ENCODE results near the gene RAB3C. TPM values are rescaled to one million over a fixed set of nuclear protein-coding genes. Genes with fewer than 3 reads are reported as not detected.

The RAB3C gene
- total RNA-seq, 1 donor from 2014 or later: 3.0 TPM

GRCh38 chr5:58875599-58875998, 292.7 kb downstream of the RAB3C start:
- Histone ChIP-seq H3K4me3 (no peak overlapping the region), H3K9me3 (no peaks in the 10 kb centered on the region)

DNA sequence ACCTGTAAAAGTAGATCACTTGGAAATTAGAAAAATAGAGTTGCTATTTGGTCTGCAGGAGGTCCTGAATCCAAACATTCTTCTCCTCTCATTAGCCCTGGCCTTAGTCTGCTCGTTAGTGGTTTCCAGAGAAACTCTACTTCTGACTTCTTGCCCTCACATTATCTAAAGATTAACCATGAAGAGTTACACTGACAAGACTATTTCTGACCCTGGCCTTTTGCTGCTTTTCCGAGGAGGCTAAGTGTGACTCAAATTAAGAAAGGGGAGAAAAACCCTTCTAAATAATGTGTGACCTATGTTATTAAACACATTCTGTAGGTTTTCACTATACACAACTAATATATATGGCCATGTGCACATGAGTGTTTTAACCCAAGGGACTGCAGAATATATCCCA, 302.4 kb downstream of the RAB3C start:
- intact Hi-C loops (cut with DNase I): loop anchor here (5.0 to 10.0 kb wide), 2 partner anchors 150 to 497 kb away; no protein-coding TSS in a partner anchor
- Histone ChIP-seq H3K9me3 (no peaks in the 10 kb centered on the region), H3K27me3 (no peaks in the 10 kb centered on the region), H3K4me3 (no peak overlapping the region), H3K36me3 (no peaks in the 10 kb centered on the region), H3K4me1 (peaks cover 0 to 6% of the 10 kb centered on the region in 2 donors), H3K27ac (no peak overlapping the region)
- no peak for DNase-seq (ENCODE audit: low spot score in 2 of 2)
- TF ChIP-seq CTCF (IDR thresholded peaks at IDR 0.05): no peak

More at GRCh38 chr5:58875599-58875998, 292.7 kb downstream of the RAB3C start:
- Histone ChIP-seq H3K4me1 (no peaks in the 10 kb centered on the region), H3K27ac (no peak overlapping the region), H3K27me3 (no peaks in the 10 kb centered on the region), H3K36me3 (no peaks in the 10 kb centered on the region)
- no peak for TF ChIP-seq CTCF (IDR thresholded peaks at IDR 0.05)
- intact Hi-C loops (cut with DNase I): no loop called here
- DNase-seq (ENCODE audit: low spot score in 2 of 2): no peak

- peak overlapping the region; percentile 61 to 75 for H3K27ac ChIP-seq
- H3K27me3 ChIP-seq: no peaks in the 10 kb centered on the region
- peaks cover 0 to 7% of the 10 kb centered on the region in 2 donors for H3K4me1 ChIP-seq
- TF ChIP-seq CTCF (IDR thresholded peaks at IDR 0.05): peak; percentile 81 to 96 (median 84)
- DNase-seq (ENCODE audit: low spot score in 2 of 2): peak in 1 of 2 donors; percentile 82
- H3K9me3 ChIP-seq: no peaks in the 10 kb centered on the region
- intact Hi-C loops (cut with DNase I): loop anchor here (2.0 to 10.0 kb wide), 4 partner anchors 120 to 496 kb away; no protein-coding TSS in a partner anchor
- H3K36me3 ChIP-seq: no peaks in the 10 kb centered on the region
- no peak overlapping the region for H3K4me3 ChIP-seq
These were observed 303.7 kb downstream of the RAB3C start for GRCh38 chr5:58886315-58887207.

DNA sequence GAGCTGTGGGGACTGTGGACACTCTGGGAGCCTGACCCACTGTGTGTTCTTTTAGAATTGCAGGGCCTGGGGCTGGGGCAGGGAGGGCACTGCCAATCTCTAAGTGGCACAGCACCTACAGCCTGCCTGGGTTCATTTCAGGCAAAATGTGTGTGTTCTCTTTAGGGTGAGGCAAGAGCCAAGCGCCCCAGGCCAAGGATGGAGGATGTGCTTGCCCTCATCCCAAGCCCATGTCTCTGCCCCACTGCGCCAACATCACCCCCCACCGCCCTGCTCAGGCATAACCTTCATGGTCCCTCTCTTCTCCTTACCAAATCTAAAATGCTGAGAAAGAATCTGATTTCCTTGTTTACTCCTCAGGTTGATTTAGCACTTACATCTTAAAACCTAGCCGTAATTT, 304.4 kb downstream of the RAB3C start:
- no peak for TF ChIP-seq CTCF (IDR thresholded peaks at IDR 0.05)
- DNase-seq (ENCODE audit: low spot score in 2 of 2): no peak
- Histone ChIP-seq H3K9me3 (no peaks in the 10 kb centered on the region), H3K27ac (peak overlapping the region; percentile 61 to 75), H3K27me3 (no peaks in the 10 kb centered on the region), H3K4me3 (no peak overlapping the region), H3K36me3 (no peaks in the 10 kb centered on the region), H3K4me1 (peaks cover 0 to 11% of the 10 kb centered on the region in 2 donors)
- intact Hi-C loops (cut with DNase I): loop anchor here (2.0 to 10.0 kb wide), 4 partner anchors 119 to 495 kb away; no protein-coding TSS in a partner anchor

GRCh38 chr5:58887721-58888409, 305.0 kb downstream of the RAB3C start:
- intact Hi-C loops (cut with DNase I): loop anchor here (2.0 to 10.0 kb wide), 4 partner anchors 119 to 494 kb away; no protein-coding TSS in a partner anchor
- no peaks in the 10 kb centered on the region for H3K27me3 ChIP-seq
- H3K4me1 ChIP-seq: peaks cover 0 to 11% of the 10 kb centered on the region in 2 donors
- H3K4me3 ChIP-seq: no peak overlapping the region
- H3K9me3 ChIP-seq: no peaks in the 10 kb centered on the region
- no peaks in the 10 kb centered on the region for H3K36me3 ChIP-seq
- TF ChIP-seq CTCF (IDR thresholded peaks at IDR 0.05): no peak
- peak overlapping the region; percentile 61 to 75 for H3K27ac ChIP-seq
- DNase-seq (ENCODE audit: low spot score in 2 of 2): peak in 1 of 2 donors; percentile 75
